ENCODE data around the gene WNT7A. TPM values are rescaled to one million over a fixed set of nuclear protein-coding genes. Genes with fewer than 3 reads are reported as not detected.

The WNT7A gene
- total RNA-seq, 3 donors from 2014 or later, result not detected

- Histone ChIP-seq H3K4me3 (no peak overlapping the region), H3K27ac (no peak overlapping the region), H3K27me3 (peaks cover 0 to 40% of the 10 kb centered on the region in 2 donors), H3K9me3 (no peaks in the 10 kb centered on the region), H3K36me3 (no peaks in the 10 kb centered on the region), H3K4me1 (peaks cover 3 to 7% of the 10 kb centered on the region in 2 donors)
- peak in 1 of 2 donors; percentile 42 for DNase-seq (ENCODE audit: low spot score in 2 of 2)
- TF ChIP-seq POLR2A (IDR thresholded peaks at IDR 0.05) (no peak), CTCF (IDR thresholded peaks at IDR 0.05) (peak in 2 of 3 donors; percentile 60 to 71), POLR2AphosphoS5 (IDR thresholded peaks at IDR 0.05) (no peak)
- intact Hi-C loops (cut with DNase I; ENCODE audit: low total_unique reads), result no loop called here
Measured at GRCh38 chr3:13884851-13885703, 5.2 kb upstream of the WNT7A start.

- Histone ChIP-seq H3K27ac (no peak overlapping the region), H3K9me3 (no peaks in the 10 kb centered on the region), H3K4me3 (no peak overlapping the region), H3K36me3 (no peaks in the 10 kb centered on the region), H3K4me1 (peaks cover 13 to 18% of the 10 kb centered on the region in 2 donors), H3K27me3 (peaks cover 4 to 54% of the 10 kb centered on the region in 2 donors)
- intact Hi-C loops (cut with DNase I; ENCODE audit: low total_unique reads), result no loop called here
- DNase-seq (ENCODE audit: low spot score in 2 of 2), result no peak
- TF ChIP-seq CTCF (IDR thresholded peaks at IDR 0.05) (no peak), POLR2AphosphoS5 (IDR thresholded peaks at IDR 0.05) (no peak), POLR2A (IDR thresholded peaks at IDR 0.05) (no peak)
Measured at GRCh38 chr3:13883681-13884080, 3.8 kb upstream of the WNT7A start.

GRCh38 chr3:13882876-13883275 lies 3.0 kb upstream of the WNT7A start:
- no peaks in the 10 kb centered on the region for H3K36me3 ChIP-seq
- DNase-seq (ENCODE audit: low spot score in 2 of 2), result no peak

GRCh38 chr3:13881536-13882410 lies 1.9 kb upstream of the WNT7A start:
- intact Hi-C loops (cut with DNase I; ENCODE audit: low total_unique reads), result no loop called here
- no peak overlapping the region for H3K4me3 ChIP-seq
- H3K27me3 ChIP-seq, result peaks cover 6 to 73% of the 10 kb centered on the region in 2 donors
- no peaks in the 10 kb centered on the region for H3K9me3 ChIP-seq
- H3K4me1 ChIP-seq, result peaks cover 13 to 25% of the 10 kb centered on the region in 2 donors
- H3K36me3 ChIP-seq, result no peaks in the 10 kb centered on the region
- no peak for DNase-seq (ENCODE audit: low spot score in 2 of 2)
- no peak overlapping the region for H3K27ac ChIP-seq
- TF ChIP-seq CTCF (IDR thresholded peaks at IDR 0.05), result no peak
- no peak for TF ChIP-seq POLR2A (IDR thresholded peaks at IDR 0.05)
- TF ChIP-seq POLR2AphosphoS5 (IDR thresholded peaks at IDR 0.05), result no peak

More at GRCh38 chr3:13882876-13883275, 3.0 kb upstream of the WNT7A start:
- Histone ChIP-seq H3K4me1 (peaks cover 13 to 25% of the 10 kb centered on the region in 2 donors), H3K27me3 (peaks cover 6 to 62% of the 10 kb centered on the region in 2 donors), H3K4me3 (no peak overlapping the region), H3K9me3 (no peaks in the 10 kb centered on the region), H3K27ac (no peak overlapping the region)
- intact Hi-C loops (cut with DNase I; ENCODE audit: low total_unique reads), result no loop called here
- TF ChIP-seq POLR2AphosphoS5 (IDR thresholded peaks at IDR 0.05) (no peak), POLR2A (IDR thresholded peaks at IDR 0.05) (no peak), CTCF (IDR thresholded peaks at IDR 0.05) (no peak)

Measured in breast epithelium (tissue), 4 donors.